Measurements from ENCODE around the gene BMP6. TPM values are rescaled to one million over a fixed set of nuclear protein-coding genes. Genes with fewer than 3 reads are reported as not detected.
"Not testable (repeated sequence)": the region's sequence is repeated elsewhere in the genome, so short reads cannot be mapped to it uniquely, and the experiment has no call there.

Gene BMP6
- total RNA-seq, 1 donor from 2014 or later = 6.6 TPM

DNA sequence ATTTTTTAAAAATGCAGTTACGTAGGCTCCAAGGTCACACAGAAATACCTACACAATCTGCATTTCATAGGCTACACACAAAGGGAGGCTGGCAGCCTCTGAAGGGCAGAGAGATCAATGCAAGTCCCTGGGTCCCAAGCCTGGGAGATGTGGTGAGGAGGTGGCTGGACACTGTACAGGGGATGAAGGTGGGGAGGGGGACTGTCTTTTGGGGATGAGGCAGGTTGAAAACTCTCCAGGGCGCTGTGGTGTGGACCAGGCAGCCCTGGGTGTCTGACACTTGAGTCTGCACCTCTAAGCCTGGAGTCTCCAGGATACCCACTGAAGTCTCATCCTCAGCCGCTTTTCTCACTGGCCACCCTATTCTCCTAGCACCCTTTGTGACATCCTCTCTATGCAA is 160.2 kb downstream of the BMP6 start:
- Histone ChIP-seq H3K4me1 (no peaks in the 10 kb centered on the region), H3K36me3 (peaks cover 100% of the 10 kb centered on the region), H3K9me3 (no peaks in the 10 kb centered on the region), H3K27ac (no peak overlapping the region), H3K27me3 (ENCODE audit: low read depth) (no peaks in the 10 kb centered on the region), H3K4me3 (no peak overlapping the region)
- intact Hi-C loops (cut with DNase I) = no loop called here
- TF ChIP-seq, protein P1, sequence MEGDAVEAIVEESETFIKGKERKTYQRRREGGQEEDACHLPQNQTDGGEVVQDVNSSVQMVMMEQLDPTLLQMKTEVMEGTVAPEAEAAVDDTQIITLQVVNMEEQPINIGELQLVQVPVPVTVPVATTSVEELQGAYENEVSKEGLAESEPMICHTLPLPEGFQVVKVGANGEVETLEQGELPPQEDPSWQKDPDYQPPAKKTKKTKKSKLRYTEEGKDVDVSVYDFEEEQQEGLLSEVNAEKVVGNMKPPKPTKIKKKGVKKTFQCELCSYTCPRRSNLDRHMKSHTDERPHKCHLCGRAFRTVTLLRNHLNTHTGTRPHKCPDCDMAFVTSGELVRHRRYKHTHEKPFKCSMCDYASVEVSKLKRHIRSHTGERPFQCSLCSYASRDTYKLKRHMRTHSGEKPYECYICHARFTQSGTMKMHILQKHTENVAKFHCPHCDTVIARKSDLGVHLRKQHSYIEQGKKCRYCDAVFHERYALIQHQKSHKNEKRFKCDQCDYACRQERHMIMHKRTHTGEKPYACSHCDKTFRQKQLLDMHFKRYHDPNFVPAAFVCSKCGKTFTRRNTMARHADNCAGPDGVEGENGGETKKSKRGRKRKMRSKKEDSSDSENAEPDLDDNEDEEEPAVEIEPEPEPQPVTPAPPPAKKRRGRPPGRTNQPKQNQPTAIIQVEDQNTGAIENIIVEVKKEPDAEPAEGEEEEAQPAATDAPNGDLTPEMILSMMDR (IDR thresholded peaks at IDR 0.05) = no peak
- DNase-seq = no peak
- no peak for ATAC-seq

DNA sequence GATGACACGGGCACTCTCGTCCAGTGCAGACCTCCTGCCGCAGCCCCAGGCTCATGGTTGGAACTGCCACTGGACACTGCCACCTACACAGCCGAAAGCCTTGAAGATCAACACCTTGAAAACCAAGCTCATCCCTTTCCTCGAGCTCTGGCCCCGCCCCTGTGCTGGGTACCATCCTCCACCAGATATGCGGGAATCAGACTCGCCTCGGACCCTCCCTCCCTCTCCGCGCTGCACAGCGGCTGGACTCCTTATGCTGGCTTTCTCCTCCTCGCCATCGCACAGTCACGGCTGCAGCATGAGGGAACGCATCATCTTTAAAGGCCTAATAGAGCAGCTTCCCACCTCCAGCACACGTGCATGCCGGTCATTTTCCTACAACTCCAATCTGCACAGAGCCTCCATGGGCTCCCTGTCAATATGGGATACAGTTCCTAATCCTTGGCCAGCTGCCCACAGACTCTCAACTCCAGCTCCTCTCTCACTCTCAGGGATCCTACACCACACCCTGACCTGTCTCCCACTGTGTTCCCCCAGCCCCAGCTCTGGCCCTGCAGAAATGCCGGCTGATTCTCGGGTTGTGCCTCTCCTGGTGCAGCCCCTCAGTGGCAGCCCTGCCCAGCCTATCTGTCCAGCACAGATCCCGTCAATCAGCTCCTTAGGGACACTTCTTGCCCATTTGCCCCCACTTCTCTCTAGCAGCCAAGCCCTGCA is 161.5 kb downstream of the BMP6 start:
- TF ChIP-seq, protein P1 (IDR thresholded peaks at IDR 0.05) = no peak
- H3K4me1 ChIP-seq = no peaks in the 10 kb centered on the region
- peaks cover 100% of the 10 kb centered on the region for H3K36me3 ChIP-seq
- no peaks in the 10 kb centered on the region for H3K9me3 ChIP-seq
- ATAC-seq = no peak
- intact Hi-C loops (cut with DNase I) = no loop called here
- DNase-seq = no peak
- no peaks in the 10 kb centered on the region for H3K27me3 ChIP-seq (ENCODE audit: low read depth)
- no peak overlapping the region for H3K4me3 ChIP-seq
- H3K27ac ChIP-seq = no peak overlapping the region

DNA sequence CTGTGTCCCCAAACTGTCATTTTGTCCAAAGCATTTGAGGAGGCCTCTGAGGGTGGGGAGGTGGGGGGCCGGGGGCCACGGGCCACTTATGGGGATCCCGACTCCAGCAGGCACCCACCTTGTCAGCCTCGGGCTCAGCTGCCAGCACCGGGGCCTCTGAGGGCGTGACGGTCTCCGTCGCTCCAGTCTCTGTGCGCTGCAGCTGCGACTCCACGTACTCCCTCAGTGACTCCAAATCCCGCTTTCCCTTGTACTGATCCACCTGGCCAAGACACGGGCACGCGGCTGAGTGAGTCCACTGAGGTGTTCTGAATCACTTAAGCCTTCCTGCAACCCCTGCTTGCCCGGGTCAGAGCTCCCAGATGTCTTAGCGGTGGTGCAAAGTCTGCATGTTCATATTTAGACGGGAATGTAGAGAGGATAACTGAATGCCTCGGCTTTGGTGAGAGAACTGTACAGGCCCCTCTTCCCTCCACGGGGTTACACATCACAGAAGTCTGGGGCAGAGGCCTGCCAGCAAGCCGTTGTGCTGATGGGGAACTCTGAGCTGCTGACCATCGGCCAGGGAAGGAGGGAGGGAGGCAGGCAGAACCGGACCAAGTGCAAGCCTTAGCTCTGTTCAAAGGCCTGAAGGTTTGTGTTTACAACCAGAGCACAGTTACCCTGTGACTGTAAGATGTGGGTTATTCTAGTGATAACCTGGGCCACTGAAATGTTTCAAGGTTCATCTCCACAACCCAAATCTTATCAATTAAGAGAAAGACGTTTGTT is 162.9 kb downstream of the BMP6 start:
- peaks cover 100% of the 10 kb centered on the region for H3K36me3 ChIP-seq
- no peak overlapping the region for H3K4me3 ChIP-seq
- H3K9me3 ChIP-seq = no peaks in the 10 kb centered on the region
- intact Hi-C loops (cut with DNase I) = no loop called here
- no peaks in the 10 kb centered on the region for H3K4me1 ChIP-seq
- TF ChIP-seq, protein P1 (IDR thresholded peaks at IDR 0.05) = no peak
- ATAC-seq (no peak), DNase-seq (no peak)
- no peak overlapping the region for H3K27ac ChIP-seq
- no peaks in the 10 kb centered on the region for H3K27me3 ChIP-seq (ENCODE audit: low read depth)

DNA sequence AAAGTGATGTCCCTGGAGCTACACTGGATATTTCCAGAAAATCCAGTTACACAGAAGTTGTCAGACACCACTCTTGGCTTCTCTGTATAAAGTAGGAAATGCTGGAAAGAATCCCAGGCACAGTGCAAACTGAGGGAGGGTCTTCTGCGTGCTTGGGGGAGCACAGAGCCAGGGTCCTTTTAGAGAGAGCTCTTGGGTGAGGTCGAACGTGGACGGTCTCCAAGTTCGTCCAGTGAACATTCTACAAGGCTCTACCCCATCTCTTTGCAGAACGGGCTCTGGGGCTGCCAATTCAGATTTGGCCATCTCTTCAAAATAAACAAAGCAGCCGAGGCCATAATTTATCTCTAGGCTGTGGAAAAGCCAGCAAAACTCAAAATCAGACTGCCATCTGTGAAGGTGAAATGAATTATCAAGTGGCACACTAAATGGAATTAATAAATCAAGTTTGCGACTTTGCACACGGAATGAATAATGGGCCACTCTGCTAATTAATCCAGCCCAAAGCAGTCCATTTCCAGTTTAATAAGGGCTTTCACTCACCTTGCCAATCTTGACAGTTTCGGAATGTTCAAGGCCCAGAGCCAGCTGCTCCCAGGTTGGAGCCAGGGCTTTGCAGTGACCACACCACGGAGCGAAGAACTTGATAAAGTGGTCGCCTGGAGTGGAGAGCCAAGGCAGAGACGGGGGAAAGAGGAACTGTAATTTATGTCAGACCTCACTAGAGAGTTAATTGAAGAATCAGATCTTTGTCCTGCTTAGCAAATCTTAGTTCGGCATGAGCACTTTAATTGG is 165.4 kb downstream of the BMP6 start:
- no peaks in the 10 kb centered on the region for H3K27me3 ChIP-seq (ENCODE audit: low read depth)
- no peak for ATAC-seq
- no peak overlapping the region for H3K27ac ChIP-seq
- H3K36me3 ChIP-seq = peaks cover 100% of the 10 kb centered on the region
- TF ChIP-seq, protein P1 (IDR thresholded peaks at IDR 0.05) = no peak
- no peak for DNase-seq
- H3K9me3 ChIP-seq = no peaks in the 10 kb centered on the region
- intact Hi-C loops (cut with DNase I) = no loop called here
- no peaks in the 10 kb centered on the region for H3K4me1 ChIP-seq
- H3K4me3 ChIP-seq = no peak overlapping the region

DNA sequence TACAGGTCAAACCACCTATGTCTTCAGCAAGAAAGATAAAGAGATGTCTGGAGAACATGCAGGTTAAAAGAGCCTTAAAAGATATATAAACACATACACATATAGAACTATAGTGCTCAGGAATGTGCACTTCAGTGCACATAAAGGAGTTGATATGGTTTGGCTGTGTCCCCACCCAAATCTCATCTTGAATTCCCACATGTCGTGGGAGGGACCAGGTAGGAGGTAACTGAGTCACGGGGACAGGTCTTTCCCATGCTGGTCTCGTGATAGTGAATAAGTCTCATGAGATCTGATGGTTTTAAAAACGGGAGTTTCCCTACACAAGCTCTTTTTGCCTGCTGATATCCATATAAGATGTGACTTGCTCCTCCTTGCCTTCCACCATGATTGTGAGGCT is 166.5 kb downstream of the BMP6 start:
- DNase-seq; H3K9me3 ChIP-seq; H3K27ac ChIP-seq; H3K4me3 ChIP-seq; H3K27me3 ChIP-seq (ENCODE audit: low read depth); H3K4me1 ChIP-seq; intact Hi-C loops (cut with DNase I); ATAC-seq: not testable (repeated sequence)
- peaks cover 98% of the 10 kb centered on the region for H3K36me3 ChIP-seq
